ENCODE results near the gene TP53AIP1. TPM values are rescaled to one million over a fixed set of nuclear protein-coding genes. Genes with fewer than 3 reads are reported as not detected.
A peak's percentile ranks its signal among the peaks of the same experiment; 100 is the strongest.

TP53AIP1 gene
- total RNA-seq, 2 donors from 2014 or later: not detected

- no peaks in the 10 kb centered on the region for H3K4me1 ChIP-seq (ENCODE audit: control insufficient read depth, insufficient read depth, low read length)
- peaks cover 9% of the 10 kb centered on the region for H3K27me3 Mint-ChIP-seq (ENCODE audit: insufficient read depth)
- no peaks in the 10 kb centered on the region for H3K36me3 Mint-ChIP-seq (ENCODE audit: low read depth)
Observed at GRCh38 chr11:128939591-128939990, 3.1 kb downstream of the TP53AIP1 start.

GRCh38 chr11:128938156-128938885 lies 4.3 kb downstream of the TP53AIP1 start:
- Mint-ChIP-seq H3K9me3 (no peaks in the 10 kb centered on the region), H3K4me1 (peaks cover 2% of the 10 kb centered on the region), H3K27me3 (ENCODE audit: insufficient read depth) (peaks cover 9% of the 10 kb centered on the region), H3K27ac (peak overlapping the region; percentile 71), H3K36me3 (ENCODE audit: low read depth) (no peaks in the 10 kb centered on the region), H3K4me3 (no peak overlapping the region)
- 90 to 94% methylated on average over 13 to 16 of the region's 16 CpGs for WGBS, 2 experiments (ENCODE audit: insufficient coverage in 1 of 2, insufficient read length in 1 of 2)
- no peak for DNase-seq
- no peak overlapping the region for H3K4me3 ChIP-seq (ENCODE audit: low read length)
- H3K36me3 ChIP-seq (ENCODE audit: control insufficient read depth, insufficient read depth, low read length): no peaks in the 10 kb centered on the region
- H3K4me1 ChIP-seq (ENCODE audit: control insufficient read depth, insufficient read depth, low read length): no peaks in the 10 kb centered on the region
- H3K9ac ChIP-seq (ENCODE audit: extremely low read depth, low read length, poor library complexity, severe bottlenecking): no peak overlapping the region
- H3K9me3 ChIP-seq (ENCODE audit: control insufficient read depth, low read length): no peaks in the 10 kb centered on the region
- H3K27me3 ChIP-seq (ENCODE audit: control insufficient read depth, insufficient read depth, low read length, poor library complexity, severe bottlenecking): no peaks in the 10 kb centered on the region
- H3K27ac ChIP-seq (ENCODE audit: low read depth, low read length): no peak overlapping the region
- TF ChIP-seq CTCF (conservative IDR thresholded peaks at IDR 0.05): no peak

More at GRCh38 chr11:128939591-128939990, 3.1 kb downstream of the TP53AIP1 start:
- Histone ChIP-seq H3K9ac (ENCODE audit: extremely low read depth, low read length, poor library complexity, severe bottlenecking) (no peak overlapping the region), H3K27ac (ENCODE audit: low read depth, low read length) (no peak overlapping the region), H3K4me3 (ENCODE audit: low read length) (no peak overlapping the region), H3K36me3 (ENCODE audit: control insufficient read depth, insufficient read depth, low read length) (no peaks in the 10 kb centered on the region), H3K27me3 (ENCODE audit: control insufficient read depth, insufficient read depth, low read length, poor library complexity, severe bottlenecking) (no peaks in the 10 kb centered on the region), H3K9me3 (ENCODE audit: control insufficient read depth, low read length) (no peaks in the 10 kb centered on the region)
- peaks cover 2% of the 10 kb centered on the region for H3K4me1 Mint-ChIP-seq
- TF ChIP-seq CTCF (conservative IDR thresholded peaks at IDR 0.05): no peak
- DNase-seq: no peak
- H3K9me3 Mint-ChIP-seq: no peaks in the 10 kb centered on the region
- H3K27ac Mint-ChIP-seq: no peak overlapping the region
- no peak overlapping the region for H3K4me3 Mint-ChIP-seq
- WGBS, 2 experiments (ENCODE audit: insufficient coverage in 1 of 2, insufficient read length in 1 of 2): 89 to 91% methylated on average over 10 to 11 of the region's 11 CpGs

GRCh38 chr11:128937480-128937879 lies 5.2 kb downstream of the TP53AIP1 start:
- TF ChIP-seq CTCF (conservative IDR thresholded peaks at IDR 0.05): no peak
- Mint-ChIP-seq H3K9me3 (no peaks in the 10 kb centered on the region), H3K4me3 (no peak overlapping the region), H3K27me3 (ENCODE audit: insufficient read depth) (peaks cover 9% of the 10 kb centered on the region), H3K36me3 (ENCODE audit: low read depth) (no peaks in the 10 kb centered on the region), H3K4me1 (peaks cover 2% of the 10 kb centered on the region), H3K27ac (no peak overlapping the region)
- Histone ChIP-seq H3K9ac (ENCODE audit: extremely low read depth, low read length, poor library complexity, severe bottlenecking) (no peak overlapping the region), H3K36me3 (ENCODE audit: control insufficient read depth, insufficient read depth, low read length) (no peaks in the 10 kb centered on the region), H3K27ac (ENCODE audit: low read depth, low read length) (no peak overlapping the region), H3K27me3 (ENCODE audit: control insufficient read depth, insufficient read depth, low read length, poor library complexity, severe bottlenecking) (no peaks in the 10 kb centered on the region), H3K4me1 (ENCODE audit: control insufficient read depth, insufficient read depth, low read length) (no peaks in the 10 kb centered on the region), H3K4me3 (ENCODE audit: low read length) (no peak overlapping the region), H3K9me3 (ENCODE audit: control insufficient read depth, low read length) (no peaks in the 10 kb centered on the region)
- 88 to 90% methylated on average over 7 to 9 of the region's 9 CpGs for WGBS, 2 experiments (ENCODE audit: insufficient coverage in 1 of 2, insufficient read length in 1 of 2)
- DNase-seq: no peak
